K562 (cell line): ENCODE measurements around the gene HOXB5. TPM values are rescaled to one million over a fixed set of nuclear protein-coding genes. Genes with fewer than 3 reads are reported as not detected.

ENCODE experiments used
- ARID3B ChIP-seq: fragments of 250-450 bp; sonication (Bioruptor Pico); IDR thresholded peaks from 2 replicates; pipeline ENCODE4 v1.4.0; 2020; ENCODE audit warnings: borderline replicate concordance
- ARID4B ChIP-seq: sonication (generic); formaldehyde crosslinking; IDR thresholded peaks from 2 replicates; pipeline ENCODE4 v1.8.0; 2022; ENCODE audit warnings: mild to moderate bottlenecking, missing genetic modification reagents
- ELF1 ChIP-seq: fragments of 200-800 bp; sonication (Bioruptor generic); IDR thresholded peaks from 2 replicates; pipeline ENCODE4 v1.6.1; 2016; ENCODE audit warnings: missing genetic modification characterization, missing compliant biosample characterization
- HDAC8 ChIP-seq: fragments of 450-650 bp; IDR thresholded peaks from 2 replicates; pipeline ENCODE4 v1.6.1; 2016; ENCODE audit warnings: mild to moderate bottlenecking, missing genetic modification characterization, moderate library complexity, missing compliant biosample characterization
- HIVEP1 ChIP-seq: fragments of 250-450 bp; sonication (Bioruptor Pico); IDR thresholded peaks from 2 replicates; pipeline ENCODE4 v1.4.0; 2020; ENCODE audit warnings: mild to moderate bottlenecking
- IRF9 ChIP-seq: fragments of 450-650 bp; IDR thresholded peaks from 2 replicates; pipeline ENCODE4 v1.6.1; 2016; ENCODE audit warnings: missing biosample characterization, missing genetic modification characterization
- NR0B1 ChIP-seq: fragments of 450-650 bp; IDR thresholded peaks from one replicate; pipeline ENCODE4 v1.6.1; 2018; ENCODE audit warnings: mild to moderate bottlenecking, moderate library complexity; ENCODE audit not compliant: partially characterized antibody
- PKNOX1 ChIP-seq: fragments of 450-650 bp; IDR thresholded peaks from 2 replicates; pipeline ENCODE4 v1.6.1; 2016
- POLR2B ChIP-seq: fragments of 450-650 bp; IDR thresholded peaks from 2 replicates; pipeline ENCODE4 v1.6.1; 2018; ENCODE audit warnings: low read depth; ENCODE audit not compliant: partially characterized antibody
- SMAD2 ChIP-seq: fragments of 150-350 bp; IDR thresholded peaks from 2 replicates; pipeline ENCODE4 v1.6.1; 2014; ENCODE audit warnings: low read depth, mild to moderate bottlenecking, low read length
- TCF3 ChIP-seq: sonication (generic); formaldehyde crosslinking; IDR thresholded peaks from 2 replicates; pipeline ENCODE4 v1.4.0; 2020; ENCODE audit warnings: mild to moderate bottlenecking, missing genetic modification reagents
- TEAD4 ChIP-seq, 2 experiments: sonication (generic) in 1 of 2; formaldehyde crosslinking in 1 of 2; IDR thresholded peaks; 2 replicates each; pipeline versions ENCODE4 v1.6.1 to v1.8.0; 2012 to 2022; ENCODE audit warnings: borderline replicate concordance in 1 of 2, inconsistent platforms in 1 of 2, low read length in 1 of 2, mild to moderate bottlenecking in 1 of 2, missing genetic modification reagents in 1 of 2
- ZBTB49 ChIP-seq: sonication (generic); formaldehyde crosslinking; IDR thresholded peaks from 2 replicates; pipeline ENCODE4 v1.8.0; 2022; ENCODE audit warnings: missing genetic modification reagents, mild to moderate bottlenecking, borderline replicate concordance
- ZNF134 ChIP-seq: fragments of 250-450 bp; sonication (Bioruptor Pico); conservative IDR thresholded peaks from 2 replicates; pipeline ENCODE4 v1.4.0; 2020
- polyA plus RNA-seq, 8 experiments: library from polyadenylated mRNA; depleted of rRNA in 4 of 8; stranded (reverse) in 5 of 8; unstranded in 3 of 8; fragments of >200 nt; fragmentation: Nextera tagmentation in 2 of 8; fragmentation: Illumina TruSeq in 1 of 8; extraction: Ambion mirVana in 2 of 8; extraction: Trizol in 1 of 8; gene quantifications; 2 replicates each; pipeline versions ENCODE4 v1.2.1 to v1.2.3, GENCODE V29; 2011 to 2014; ENCODE audit warnings: inconsistent platforms in 1 of 8, missing spikeins in 1 of 8
- total RNA-seq, 7 experiments: library from RNA; depleted of rRNA in 6 of 7; stranded (reverse); fragments of >200 nt in 6 of 7; fragmentation: Illumina TruSeq in 2 of 7; extraction: Trizol in 2 of 7; gene quantifications; 2 replicates each; pipeline versions ENCODE4 v1.2.1 to v1.2.3, GENCODE V29; 2011 to 2021; ENCODE audit warnings: low replicate concordance in 1 of 7

The HOXB5 gene
- total and polyA plus RNA-seq, 9 of the 15 experiments (the other 6 are each of a cell fraction or from before 2014, with no cell fraction given) = 0.24 to 2.7 (median 0.65) TPM

- TF ChIP-seq TEAD4 (IDR thresholded peaks at IDR 0.05; ENCODE audit: low read length) (no peak), TEAD4 (CRISPR knock-in tag; IDR thresholded peaks at IDR 0.05; ENCODE audit: borderline replicate concordance) (no peak), ZNF134 (CRISPR knock-in tag) (no peak), SMAD2 (no peak), HDAC8 (tag) (no peak), ZBTB49 (CRISPR knock-in tag) (no peak), TCF3 (CRISPR knock-in tag) (no peak), IRF9 (tag) (no peak), ELF1 (tag) (no peak), ARID3B (CRISPR knock-in tag) (no peak), PKNOX1 (0 out of 2 replicates have a peak, but pooled peaks have one; percentile 13), NR0B1 (no peak), HIVEP1 (CRISPR knock-in tag) (no peak), ARID4B (no peak), POLR2B (no peak)
Observed at GRCh38 chr17:48548523-48549280, 44.9 kb downstream of the HOXB5 start (continued).
